ENCODE measurements around the gene EPHB4.

The EPHB4 gene

GRCh38 chr7:100819586-100819985, 7.7 kb downstream of the EPHB4 start:
- no peaks in the 10 kb centered on the region for H3K27me3 ChIP-seq (ENCODE audit: insufficient read depth, low read length)
- H2BK120ac ChIP-seq (ENCODE audit: insufficient read depth, low read length, poor library complexity), result no peak overlapping the region
- no CpG with 5 or more reads among the region's 23 CpGs for WGBS (ENCODE audit: extremely low coverage, insufficient coverage, insufficient read length)
- no peak overlapping the region for H3K4me2 ChIP-seq (ENCODE audit: low read length)
- H3K4ac ChIP-seq (ENCODE audit: low read depth, low read length), result no peak overlapping the region
- peak overlapping the region; percentile 55 for H3K18ac ChIP-seq (ENCODE audit: low read length)
- no peak overlapping the region for H3K23ac ChIP-seq (ENCODE audit: low read length)
- H3K9me3 ChIP-seq (ENCODE audit: insufficient read depth, low read depth, low read length), result no peaks in the 10 kb centered on the region
- H3K9ac ChIP-seq (ENCODE audit: low read length), result no peak overlapping the region
- no peak overlapping the region for H3K14ac ChIP-seq (ENCODE audit: low read length)
- H4K8ac ChIP-seq (ENCODE audit: low read depth, low read length), result no peak overlapping the region
- no peak for DNase-seq
- peaks cover under 1% of the 10 kb centered on the region for H3K79me2 ChIP-seq (ENCODE audit: control insufficient read depth, insufficient read depth, low read length, poor library complexity)
- H2AK5ac ChIP-seq (ENCODE audit: low read length), result no peak overlapping the region
- H3K27ac ChIP-seq (ENCODE audit: low read depth, low read length), result no peak overlapping the region
- H3K79me1 ChIP-seq (ENCODE audit: low read length), result peaks cover 3% of the 10 kb centered on the region
- no peak overlapping the region for H2BK12ac ChIP-seq (ENCODE audit: low read length)
- no peak overlapping the region for H4K91ac ChIP-seq (ENCODE audit: low read depth, low read length)
- no peak overlapping the region for H2AFZ ChIP-seq (ENCODE audit: insufficient read depth, low read length, poor library complexity)
- no peak overlapping the region for H4K12ac ChIP-seq (ENCODE audit: low read depth, low read length)
- H3K4me3 ChIP-seq (ENCODE audit: low read depth, low read length), result no peak overlapping the region
- H2BK5ac ChIP-seq (ENCODE audit: low read depth, low read length, poor library complexity), result no peak overlapping the region
- peaks cover 90 to 91% of the 10 kb centered on the region in 2 experiments for H3K36me3 ChIP-seq (ENCODE audit: control insufficient read depth in 1 of 2, insufficient read depth in 2 of 2, low read length in 2 of 2)
- peaks cover 0 to under 1% of the 10 kb centered on the region in 2 experiments for H3K4me1 ChIP-seq (ENCODE audit: control insufficient read depth in 1 of 2, insufficient read depth in 2 of 2, low read length in 2 of 2)

GRCh38 chr7:100818825-100819224, 8.5 kb downstream of the EPHB4 start:
- H3K4ac ChIP-seq (ENCODE audit: low read depth, low read length), result no peak overlapping the region
- H2AFZ ChIP-seq (ENCODE audit: insufficient read depth, low read length, poor library complexity), result no peak overlapping the region
- H3K23ac ChIP-seq (ENCODE audit: low read length), result no peak overlapping the region
- no peak overlapping the region for H3K4me2 ChIP-seq (ENCODE audit: low read length)
- no peak overlapping the region for H2BK5ac ChIP-seq (ENCODE audit: low read depth, low read length, poor library complexity)
- no peaks in the 10 kb centered on the region for H3K79me2 ChIP-seq (ENCODE audit: control insufficient read depth, insufficient read depth, low read length, poor library complexity)
- no peak overlapping the region for H3K9ac ChIP-seq (ENCODE audit: low read length)
- no peak overlapping the region for H4K12ac ChIP-seq (ENCODE audit: low read depth, low read length)
- H3K79me1 ChIP-seq (ENCODE audit: low read length), result peaks cover 4% of the 10 kb centered on the region
- no peak overlapping the region for H2AK5ac ChIP-seq (ENCODE audit: low read length)
- H4K91ac ChIP-seq (ENCODE audit: low read depth, low read length), result no peak overlapping the region
- no peak overlapping the region for H3K14ac ChIP-seq (ENCODE audit: low read length)
- WGBS (ENCODE audit: extremely low coverage, insufficient coverage, insufficient read length), result no CpG with 5 or more reads among the region's 6 CpGs
- no peak overlapping the region for H3K18ac ChIP-seq (ENCODE audit: low read length)
- no peak overlapping the region for H2BK12ac ChIP-seq (ENCODE audit: low read length)
- no peaks in the 10 kb centered on the region for H3K4me1 ChIP-seq (ENCODE audit: control insufficient read depth in 1 of 2, insufficient read depth in 2 of 2, low read length in 2 of 2)
- H3K36me3 ChIP-seq (ENCODE audit: control insufficient read depth in 1 of 2, insufficient read depth in 2 of 2, low read length in 2 of 2), result peaks cover 89 to 90% of the 10 kb centered on the region in 2 experiments
- H3K9me3 ChIP-seq (ENCODE audit: insufficient read depth, low read depth, low read length), result no peaks in the 10 kb centered on the region
- no peak overlapping the region for H3K4me3 ChIP-seq (ENCODE audit: low read depth, low read length)
- no peak overlapping the region for H2BK120ac ChIP-seq (ENCODE audit: insufficient read depth, low read length, poor library complexity)
- DNase-seq, result no peak
- H4K8ac ChIP-seq (ENCODE audit: low read depth, low read length), result no peak overlapping the region
- H3K27ac ChIP-seq (ENCODE audit: low read depth, low read length), result no peak overlapping the region
- H3K27me3 ChIP-seq (ENCODE audit: insufficient read depth, low read length), result no peaks in the 10 kb centered on the region

- Histone ChIP-seq H2AK5ac (ENCODE audit: low read length) (no peak overlapping the region), H3K9ac (ENCODE audit: low read length) (no peak overlapping the region), H3K79me1 (ENCODE audit: low read length) (peaks cover 6% of the 10 kb centered on the region), H4K8ac (ENCODE audit: low read depth, low read length) (peak overlapping the region; percentile 42), H3K4ac (ENCODE audit: low read depth, low read length) (no peak overlapping the region), H2BK120ac (ENCODE audit: insufficient read depth, low read length, poor library complexity) (no peak overlapping the region), H3K4me2 (ENCODE audit: low read length) (no peak overlapping the region), H3K27ac (ENCODE audit: low read depth, low read length) (no peak overlapping the region), H3K14ac (ENCODE audit: low read length) (no peak overlapping the region), H3K18ac (ENCODE audit: low read length) (peak overlapping the region; percentile 30), H4K91ac (ENCODE audit: low read depth, low read length) (no peak overlapping the region), H4K12ac (ENCODE audit: low read depth, low read length) (no peak overlapping the region), H3K9me3 (ENCODE audit: insufficient read depth, low read depth, low read length) (no peaks in the 10 kb centered on the region), H3K36me3 (ENCODE audit: control insufficient read depth in 1 of 2, insufficient read depth in 2 of 2, low read length in 2 of 2) (peaks cover 89 to 90% of the 10 kb centered on the region in 2 experiments), H3K79me2 (ENCODE audit: control insufficient read depth, insufficient read depth, low read length, poor library complexity) (no peaks in the 10 kb centered on the region), H3K27me3 (ENCODE audit: insufficient read depth, low read length) (no peaks in the 10 kb centered on the region), H2BK5ac (ENCODE audit: low read depth, low read length, poor library complexity) (no peak overlapping the region), H3K4me1 (ENCODE audit: control insufficient read depth in 1 of 2, insufficient read depth in 2 of 2, low read length in 2 of 2) (peaks cover 0 to 2% of the 10 kb centered on the region in 2 experiments), H3K4me3 (ENCODE audit: low read depth, low read length) (no peak overlapping the region), H2AFZ (ENCODE audit: insufficient read depth, low read length, poor library complexity) (no peak overlapping the region), H2BK12ac (ENCODE audit: low read length) (no peak overlapping the region), H3K23ac (ENCODE audit: low read length) (no peak overlapping the region)
- no peak for DNase-seq
- no CpG with 5 or more reads among the region's 9 CpGs for WGBS (ENCODE audit: extremely low coverage, insufficient coverage, insufficient read length)
These were observed 9.0 kb downstream of the EPHB4 start for GRCh38 chr7:100818366-100818765.

GRCh38 chr7:100817097-100817496, 10.2 kb downstream of the EPHB4 start:
- H4K91ac ChIP-seq (ENCODE audit: low read depth, low read length), result no peak overlapping the region
- H3K36me3 ChIP-seq (ENCODE audit: control insufficient read depth in 1 of 2, insufficient read depth in 2 of 2, low read length in 2 of 2), result peaks cover 90 to 91% of the 10 kb centered on the region in 2 experiments
- peaks cover 0 to 2% of the 10 kb centered on the region in 2 experiments for H3K4me1 ChIP-seq (ENCODE audit: control insufficient read depth in 1 of 2, insufficient read depth in 2 of 2, low read length in 2 of 2)
- no peak overlapping the region for H3K14ac ChIP-seq (ENCODE audit: low read length)
- no peak overlapping the region for H3K4ac ChIP-seq (ENCODE audit: low read depth, low read length)
- no CpG with 5 or more reads among the region's 19 CpGs for WGBS (ENCODE audit: extremely low coverage, insufficient coverage, insufficient read length)
- peak overlapping the region; percentile 36 for H2BK120ac ChIP-seq (ENCODE audit: insufficient read depth, low read length, poor library complexity)
- no peak overlapping the region for H3K4me2 ChIP-seq (ENCODE audit: low read length)
- no peaks in the 10 kb centered on the region for H3K27me3 ChIP-seq (ENCODE audit: insufficient read depth, low read length)
- H3K79me1 ChIP-seq (ENCODE audit: low read length), result peaks cover 6% of the 10 kb centered on the region
- H3K4me3 ChIP-seq (ENCODE audit: low read depth, low read length), result no peak overlapping the region
- H2AFZ ChIP-seq (ENCODE audit: insufficient read depth, low read length, poor library complexity), result no peak overlapping the region
- no peaks in the 10 kb centered on the region for H3K9me3 ChIP-seq (ENCODE audit: insufficient read depth, low read depth, low read length)
- H4K8ac ChIP-seq (ENCODE audit: low read depth, low read length), result no peak overlapping the region
- no peak overlapping the region for H2AK5ac ChIP-seq (ENCODE audit: low read length)
- no peak for DNase-seq
- no peak overlapping the region for H3K18ac ChIP-seq (ENCODE audit: low read length)
- H4K12ac ChIP-seq (ENCODE audit: low read depth, low read length), result no peak overlapping the region
- H3K79me2 ChIP-seq (ENCODE audit: control insufficient read depth, insufficient read depth, low read length, poor library complexity), result no peaks in the 10 kb centered on the region
- no peak overlapping the region for H3K23ac ChIP-seq (ENCODE audit: low read length)
- H3K9ac ChIP-seq (ENCODE audit: low read length), result no peak overlapping the region
- H2BK12ac ChIP-seq (ENCODE audit: low read length), result no peak overlapping the region
- no peak overlapping the region for H3K27ac ChIP-seq (ENCODE audit: low read depth, low read length)
- no peak overlapping the region for H2BK5ac ChIP-seq (ENCODE audit: low read depth, low read length, poor library complexity)
